HG03378 (cell line): ENCODE measurements around the gene IFITM10.

Experiments
- ATAC-seq: cut with Tn5 transposase; IDR thresholded peaks from one replicate; pipeline ENCODE4 v1.9.1; 2021; ENCODE audit warnings: mild to moderate bottlenecking, moderate library complexity; ENCODE audit not compliant: unreplicated experiment

The IFITM10 gene

DNA sequence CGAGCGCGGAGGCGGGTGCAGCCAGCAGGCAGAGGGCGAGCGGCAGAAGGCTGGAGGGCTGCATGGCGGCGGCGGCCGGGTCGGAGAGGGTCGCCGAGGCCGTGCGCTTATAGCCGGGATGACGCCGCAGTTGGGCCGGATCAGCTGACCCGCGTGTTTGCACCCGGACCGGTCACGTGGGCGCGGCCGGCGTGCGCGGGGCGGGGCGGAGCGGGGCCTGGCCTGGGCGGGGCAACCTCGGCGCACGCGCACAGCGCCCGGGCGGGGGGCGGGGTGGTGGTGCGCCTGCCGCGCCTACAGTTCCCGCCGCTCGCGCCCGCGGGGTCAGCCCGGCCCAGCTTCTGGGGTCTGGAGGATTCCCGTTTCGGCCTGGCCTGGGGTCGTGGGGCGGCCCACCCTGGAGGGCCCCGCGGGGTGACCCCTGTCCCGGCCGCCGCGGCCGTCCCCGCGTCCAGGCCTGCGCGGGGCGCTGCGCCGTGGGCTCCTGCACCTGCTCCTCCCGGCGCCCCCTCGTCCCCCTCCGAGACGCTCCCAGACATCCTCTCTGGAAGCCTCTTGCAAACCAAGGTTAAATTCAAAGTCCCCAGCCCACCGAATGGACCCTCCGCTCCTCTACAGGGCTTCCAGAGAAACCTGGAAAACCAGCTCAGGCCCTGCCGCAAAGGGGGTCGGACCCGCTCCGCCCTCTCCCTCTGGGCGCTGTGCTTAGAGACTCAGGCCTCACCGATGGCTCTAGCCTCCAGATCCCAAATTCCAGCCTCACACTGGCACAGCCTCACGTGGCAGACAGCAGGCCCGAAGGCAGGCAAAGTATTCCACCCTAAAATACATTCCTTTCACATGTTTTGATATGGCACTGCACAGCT, 13.6 kb upstream of the IFITM10 start, which contains the start of gene CTSD:
TSS of gene CTSD (minus strand) at position 132 of the 866 bp plus-strand sequence. CDS start at position 64, 68 bp downstream.
- no peak for ATAC-seq

- ATAC-seq = no peak
Observed at GRCh38 chr11:1763336-1763795, 13.0 kb upstream of the IFITM10 start.

DNA sequence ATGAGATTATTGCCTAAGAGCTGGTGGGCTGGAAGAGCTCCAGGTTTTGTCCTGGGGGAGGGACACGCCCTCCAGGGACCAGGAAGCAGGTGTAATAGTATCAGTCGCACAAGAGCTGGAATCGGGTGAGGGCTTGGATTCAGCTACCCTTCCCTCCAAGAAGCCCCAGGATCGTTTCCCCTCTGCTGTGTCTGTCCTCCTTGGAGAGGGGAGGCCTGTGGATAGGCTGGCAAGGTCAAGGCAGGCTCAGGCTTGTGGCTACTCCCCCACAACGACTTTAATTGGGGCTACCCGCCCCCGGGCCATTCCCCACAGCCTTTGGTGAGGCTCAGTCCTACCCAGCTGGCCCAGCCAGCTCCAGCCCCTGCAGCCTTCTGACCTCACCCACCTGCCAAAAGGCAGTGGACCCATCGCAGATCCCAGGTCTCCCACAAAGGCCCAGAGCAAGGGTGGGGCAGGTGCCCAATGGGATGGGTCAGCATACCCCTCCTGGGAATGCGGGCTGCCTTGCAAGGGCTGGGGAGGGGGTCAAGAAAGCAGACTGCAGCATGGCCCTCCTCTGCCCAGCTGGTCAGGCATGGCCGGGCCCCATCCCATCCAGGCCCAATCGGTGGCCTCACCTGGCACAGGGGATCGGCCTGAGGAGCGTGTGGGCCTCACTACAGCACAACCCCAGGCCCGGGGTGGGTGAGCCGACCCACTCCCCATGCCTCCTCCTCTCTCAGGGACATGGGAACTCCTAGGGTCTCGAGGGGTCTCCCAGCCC, 12.3 kb upstream of the IFITM10 start:
- ATAC-seq = no peak

GRCh38 chr11:1761857-1762536, 11.6 kb upstream of the IFITM10 start:
- no peak for ATAC-seq

GRCh38 chr11:1761110-1761856, 10.9 kb upstream of the IFITM10 start:
- no peak for ATAC-seq

GRCh38 chr11:1760351-1761109, 10.1 kb upstream of the IFITM10 start:
- no peak for ATAC-seq

GRCh38 chr11:1759851-1760220, 9.4 kb upstream of the IFITM10 start:
- ATAC-seq = no peak

- ATAC-seq = no peak
Observed at GRCh38 chr11:1759151-1759850, 8.9 kb upstream of the IFITM10 start.

DNA sequence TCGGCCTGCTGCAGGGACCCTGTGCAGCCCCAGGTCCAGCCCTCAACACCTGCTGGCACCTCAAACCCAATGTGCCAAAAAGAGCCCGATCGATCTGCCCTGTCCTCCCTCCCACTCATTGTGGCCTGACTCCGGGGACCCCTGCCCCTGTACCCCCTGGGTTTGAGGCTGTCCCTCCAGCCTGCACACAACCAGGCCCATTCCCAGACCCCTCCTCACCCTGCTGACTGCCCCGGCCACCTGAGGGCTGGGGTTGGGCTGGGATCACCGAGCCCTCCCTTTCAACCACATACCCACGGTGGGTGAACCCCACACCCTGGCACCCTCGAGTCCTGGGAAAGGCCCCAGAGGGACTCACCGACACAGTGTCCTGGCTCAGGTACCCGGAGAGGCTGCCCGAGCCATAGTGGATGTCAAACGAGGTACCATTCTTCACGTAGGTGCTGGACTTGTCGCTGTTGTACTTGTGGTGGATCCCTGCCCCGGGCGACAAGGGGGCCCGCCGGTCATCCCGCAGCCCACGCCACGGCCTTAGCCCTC, 8.3 kb upstream of the IFITM10 start:
- no peak for ATAC-seq

DNA sequence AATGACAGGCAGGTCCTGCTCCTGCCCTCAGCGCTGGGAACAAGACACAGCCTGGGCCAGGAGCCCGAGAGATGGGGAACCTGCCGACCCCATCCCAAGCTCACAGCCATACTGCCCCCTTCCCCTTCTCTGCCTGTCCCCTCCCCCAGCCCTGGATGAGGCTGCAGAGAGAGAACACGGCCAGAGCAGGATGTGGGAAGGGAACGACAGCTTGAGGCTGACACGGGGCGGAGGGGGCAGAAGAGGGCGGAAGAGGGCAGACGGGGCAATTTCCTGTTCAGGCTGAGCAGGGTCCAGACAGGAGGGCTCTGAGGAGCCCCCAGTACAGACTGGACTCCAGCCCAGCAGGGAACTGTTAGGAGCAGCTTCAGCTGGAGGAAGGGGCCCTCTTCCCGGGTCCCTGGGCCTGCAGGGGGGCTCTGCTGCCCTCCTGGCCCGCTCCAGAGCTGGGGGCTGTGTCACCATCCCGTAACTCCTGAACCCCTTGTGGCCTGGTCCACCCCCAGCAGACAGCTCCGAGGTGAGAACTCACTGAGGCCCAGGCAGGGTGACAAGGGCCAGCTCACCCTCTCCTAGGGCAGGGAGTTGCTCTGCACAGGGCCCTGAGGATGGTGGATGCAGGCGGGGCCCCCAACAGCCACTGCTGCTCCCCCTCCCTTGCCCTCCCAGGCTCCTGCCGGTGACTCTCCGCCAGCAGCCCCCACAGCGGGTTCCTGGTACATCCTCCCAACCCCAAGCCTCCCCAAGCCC, 7.6 kb upstream of the IFITM10 start:
- ATAC-seq = no peak

- no peak for ATAC-seq
Observed at GRCh38 chr11:1756791-1757771, 6.7 kb upstream of the IFITM10 start.

- no peak for ATAC-seq
Observed at GRCh38 chr11:1755692-1756561, 5.5 kb upstream of the IFITM10 start.

- ATAC-seq = no peak
Observed at GRCh38 chr11:1755344-1755691, 4.9 kb upstream of the IFITM10 start.

DNA sequence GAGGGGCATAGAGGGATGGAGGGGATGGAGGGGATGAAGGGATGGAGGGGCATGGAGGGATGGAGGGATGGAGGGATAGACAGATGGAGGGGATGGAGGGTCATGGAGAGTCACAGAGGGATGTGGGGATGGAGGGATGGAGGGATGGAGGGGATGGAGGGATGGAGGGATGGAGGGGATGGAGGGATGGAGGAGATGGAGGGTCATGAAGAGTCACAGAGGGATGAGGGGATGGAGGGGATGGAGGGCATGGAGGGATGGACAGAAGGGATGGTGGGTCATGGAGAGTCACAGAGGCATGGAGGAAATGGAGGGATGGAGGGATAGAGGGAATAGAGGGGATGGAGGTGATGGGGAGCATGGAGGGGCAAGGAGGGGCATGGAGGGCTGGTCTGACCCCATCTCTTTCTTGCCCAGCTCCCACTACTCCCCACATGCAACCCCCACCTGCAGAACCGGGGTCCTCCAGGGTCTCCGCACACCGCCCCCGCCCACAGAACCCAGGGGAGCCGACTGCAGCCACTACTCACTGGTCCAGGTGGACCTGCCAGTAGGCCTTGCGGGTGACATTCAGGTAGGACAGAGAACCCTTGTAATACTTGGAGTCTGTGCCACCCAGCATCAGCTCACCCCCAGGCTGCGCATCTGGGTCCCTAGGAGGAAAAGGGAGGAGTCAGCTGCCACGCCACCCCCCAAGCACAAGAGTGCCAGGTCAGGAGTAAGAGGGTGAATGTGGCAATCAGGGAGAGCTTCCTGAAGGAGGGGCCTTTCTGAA, 4.2 kb upstream of the IFITM10 start:
- ATAC-seq = no peak

DNA sequence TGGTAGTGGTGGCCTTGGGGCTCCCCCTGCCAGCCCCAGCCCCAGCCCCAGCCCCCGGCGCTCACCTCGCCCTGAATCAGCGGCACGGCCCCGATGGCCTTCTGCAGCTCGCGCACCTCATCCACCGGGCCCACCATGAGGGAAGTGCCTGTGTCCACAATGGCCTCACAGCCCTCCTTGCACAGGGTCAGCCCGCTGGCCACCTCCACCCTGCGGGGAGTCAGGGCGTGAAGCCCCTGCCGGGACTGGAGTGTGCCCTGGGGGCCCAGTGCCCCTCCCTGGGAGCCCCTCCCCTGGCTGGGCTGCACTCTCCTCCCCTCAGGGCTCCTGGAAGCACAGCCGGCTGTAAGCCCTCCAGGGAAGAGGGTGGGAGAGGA, 3.5 kb upstream of the IFITM10 start:
- no peak for ATAC-seq
